HS-27A (cell line): Measurements from ENCODE around the gene RIMKLA.

Source experiments
- DNase-seq: peaks from one replicate; pipeline ENCODE4 v3.0.0-alpha.2; 2012; ENCODE audit warnings: low read depth, missing footprints

The RIMKLA gene

GRCh38 chr1:42380586-42381279 is at the start of gene RIMKLA:
TSS of gene RIMKLA (plus strand) at chr1:42380792. CDS start at chr1:42380935, 143 bp downstream.
- no peak for DNase-seq

GRCh38 chr1:42332877-42333276 is 47.7 kb upstream of the RIMKLA start:
- no peak for DNase-seq

- no peak for DNase-seq
Observed at GRCh38 chr1:42333662-42334239, 46.8 kb upstream of the RIMKLA start.

- peak; percentile 48 for DNase-seq
Observed at GRCh38 chr1:42334240-42335049, 46.1 kb upstream of the RIMKLA start.

- DNase-seq, result peak; percentile 87
Observed at GRCh38 chr1:42335050-42335808, 45.4 kb upstream of the RIMKLA start, which contains the start of gene FOXJ3. TSS of gene FOXJ3 (minus strand) at chr1:42335235. CDS start at chr1:42311093, 24,142 bp downstream.

- DNase-seq, result no peak
Observed at GRCh38 chr1:42335809-42336518, 44.6 kb upstream of the RIMKLA start.

- no peak for DNase-seq
Observed at GRCh38 chr1:42336978-42337377, 43.6 kb upstream of the RIMKLA start.

GRCh38 chr1:42340093-42340492 is 40.5 kb upstream of the RIMKLA start:
- DNase-seq, result no peak

GRCh38 chr1:42340901-42341300 is 39.7 kb upstream of the RIMKLA start:
- no peak for DNase-seq

- no peak for DNase-seq
Observed at GRCh38 chr1:42343049-42343448, 37.5 kb upstream of the RIMKLA start.

GRCh38 chr1:42348498-42348897 is 32.1 kb upstream of the RIMKLA start:
- no peak for DNase-seq

- DNase-seq, result no peak
Observed at GRCh38 chr1:42350086-42350485, 30.5 kb upstream of the RIMKLA start.

GRCh38 chr1:42358791-42359190 is 21.8 kb upstream of the RIMKLA start:
- DNase-seq, result no peak

- no peak for DNase-seq
Observed at GRCh38 chr1:42359466-42359865, 21.1 kb upstream of the RIMKLA start.

- no peak for DNase-seq
Observed at GRCh38 chr1:42364089-42364488, 16.5 kb upstream of the RIMKLA start.

GRCh38 chr1:42364542-42364941 is 16.1 kb upstream of the RIMKLA start:
- no peak for DNase-seq

- DNase-seq, result no peak
Observed at GRCh38 chr1:42365118-42365517, 15.5 kb upstream of the RIMKLA start.

- DNase-seq, result no peak
Observed at GRCh38 chr1:42368096-42368795, 12.3 kb upstream of the RIMKLA start.

GRCh38 chr1:42369471-42369870 is 11.1 kb upstream of the RIMKLA start:
- DNase-seq, result no peak

- no peak for DNase-seq
Observed at GRCh38 chr1:42370876-42371549, 9.6 kb upstream of the RIMKLA start.
